ENCODE measurements around the gene SH2D2A. TPM values are rescaled to one million over a fixed set of nuclear protein-coding genes. Genes with fewer than 3 reads are reported as not detected.

SH2D2A gene
- total and polyA plus RNA-seq, 9 of the 15 experiments (the other 6 are each of a cell fraction or from before 2014, with no cell fraction given): 0.89 to 33.6 (median 6.9) TPM

DNA sequence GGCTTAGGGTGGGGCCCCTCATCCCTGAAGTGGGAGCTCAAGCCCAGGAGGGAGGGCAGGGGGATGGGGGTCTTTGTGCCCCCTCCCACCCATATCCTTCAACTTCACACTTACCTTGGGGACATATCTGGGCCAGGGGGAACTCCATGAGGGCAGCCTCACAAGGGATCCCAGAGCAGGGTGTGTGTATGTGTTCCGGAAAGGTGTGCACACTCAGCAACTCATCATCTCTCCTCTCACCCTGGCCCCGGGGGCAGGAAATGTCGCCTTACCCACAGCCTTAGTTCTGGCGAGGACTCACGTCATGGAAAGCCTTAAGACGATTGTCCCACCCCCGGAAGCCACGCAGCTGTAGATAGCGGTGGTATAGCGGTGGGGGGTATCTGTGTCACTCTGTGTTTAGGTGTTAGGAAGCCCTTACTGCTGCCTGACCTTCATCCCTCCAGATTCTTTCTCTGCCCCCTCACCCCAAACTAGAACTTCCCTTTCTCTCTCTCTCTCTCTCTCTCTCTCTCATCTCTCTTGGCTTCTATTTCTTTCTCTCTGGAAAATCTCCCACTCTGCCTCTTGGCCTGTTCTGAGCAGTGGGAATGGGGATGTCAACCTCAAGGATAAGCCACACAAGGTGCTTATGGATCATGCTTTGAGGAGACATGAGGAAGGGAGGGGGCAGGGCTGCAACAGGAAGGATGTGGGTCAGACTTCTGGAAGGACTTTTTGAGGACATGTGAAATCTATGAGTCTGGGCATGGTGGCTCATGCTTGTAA, at the start of gene SH2D2A (continued):
- TF ChIP-seq, protein P1, sequence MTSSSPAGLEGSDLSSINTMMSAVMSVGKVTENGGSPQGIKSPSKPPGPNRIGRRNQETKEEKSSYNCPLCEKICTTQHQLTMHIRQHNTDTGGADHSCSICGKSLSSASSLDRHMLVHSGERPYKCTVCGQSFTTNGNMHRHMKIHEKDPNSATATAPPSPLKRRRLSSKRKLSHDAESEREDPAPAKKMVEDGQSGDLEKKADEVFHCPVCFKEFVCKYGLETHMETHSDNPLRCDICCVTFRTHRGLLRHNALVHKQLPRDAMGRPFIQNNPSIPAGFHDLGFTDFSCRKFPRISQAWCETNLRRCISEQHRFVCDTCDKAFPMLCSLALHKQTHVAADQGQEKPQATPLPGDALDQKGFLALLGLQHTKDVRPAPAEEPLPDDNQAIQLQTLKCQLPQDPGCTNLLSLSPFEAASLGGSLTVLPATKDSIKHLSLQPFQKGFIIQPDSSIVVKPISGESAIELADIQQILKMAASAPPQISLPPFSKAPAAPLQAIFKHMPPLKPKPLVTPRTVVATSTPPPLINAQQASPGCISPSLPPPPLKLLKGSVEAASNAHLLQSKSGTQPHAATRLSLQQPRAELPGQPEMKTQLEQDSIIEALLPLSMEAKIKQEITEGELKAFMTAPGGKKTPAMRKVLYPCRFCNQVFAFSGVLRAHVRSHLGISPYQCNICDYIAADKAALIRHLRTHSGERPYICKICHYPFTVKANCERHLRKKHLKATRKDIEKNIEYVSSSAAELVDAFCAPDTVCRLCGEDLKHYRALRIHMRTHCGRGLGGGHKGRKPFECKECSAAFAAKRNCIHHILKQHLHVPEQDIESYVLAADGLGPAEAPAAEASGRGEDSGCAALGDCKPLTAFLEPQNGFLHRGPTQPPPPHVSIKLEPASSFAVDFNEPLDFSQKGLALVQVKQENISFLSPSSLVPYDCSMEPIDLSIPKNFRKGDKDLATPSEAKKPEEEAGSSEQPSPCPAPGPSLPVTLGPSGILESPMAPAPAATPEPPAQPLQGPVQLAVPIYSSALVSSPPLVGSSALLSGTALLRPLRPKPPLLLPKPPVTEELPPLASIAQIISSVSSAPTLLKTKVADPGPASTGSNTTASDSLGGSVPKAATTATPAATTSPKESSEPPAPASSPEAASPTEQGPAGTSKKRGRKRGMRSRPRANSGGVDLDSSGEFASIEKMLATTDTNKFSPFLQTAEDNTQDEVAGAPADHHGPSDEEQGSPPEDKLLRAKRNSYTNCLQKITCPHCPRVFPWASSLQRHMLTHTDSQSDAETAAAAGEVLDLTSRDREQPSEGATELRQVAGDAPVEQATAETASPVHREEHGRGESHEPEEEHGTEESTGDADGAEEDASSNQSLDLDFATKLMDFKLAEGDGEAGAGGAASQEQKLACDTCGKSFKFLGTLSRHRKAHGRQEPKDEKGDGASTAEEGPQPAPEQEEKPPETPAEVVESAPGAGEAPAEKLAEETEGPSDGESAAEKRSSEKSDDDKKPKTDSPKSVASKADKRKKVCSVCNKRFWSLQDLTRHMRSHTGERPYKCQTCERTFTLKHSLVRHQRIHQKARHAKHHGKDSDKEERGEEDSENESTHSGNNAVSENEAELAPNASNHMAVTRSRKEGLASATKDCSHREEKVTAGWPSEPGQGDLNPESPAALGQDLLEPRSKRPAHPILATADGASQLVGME (CRISPR knock-in tag; IDR thresholded peaks at IDR 0.05): 0 out of 2 replicates have a peak, but pooled peaks have one; percentile 31
- TF ChIP-seq POLR2AphosphoS5 (IDR thresholded peaks at IDR 0.05; ENCODE audit: control insufficient read depth, insufficient read depth, low read depth, low read length) (peak; percentile 34; the same call in 1 of the 2 replicates), ESRRA (IDR thresholded peaks at IDR 0.05; ENCODE audit: borderline replicate concordance, low read depth) (0 out of 2 replicates have a peak, but pooled peaks have one; percentile 49), POLR2G (IDR thresholded peaks at IDR 0.05; ENCODE audit: low read depth, low read length) (peak; percentile 29; the same call in 1 of the 2 replicates), CBFA2T2 (conservative IDR thresholded peaks at IDR 0.05) (0 out of 2 replicates have a peak, but pooled peaks have one; percentile 3), TAF9B (IDR thresholded peaks at IDR 0.05; ENCODE audit: partially characterized antibody) (peak; percentile 34), ZNF347 (CRISPR knock-in tag; IDR thresholded peaks at IDR 0.05; ENCODE audit: low read depth) (no peak), DMBX1 (CRISPR knock-in tag; IDR thresholded peaks at IDR 0.05; ENCODE audit: borderline replicate concordance) (peak; percentile 31; the same call in 1 of the 2 replicates), MAFG (tag; conservative IDR thresholded peaks at IDR 0.05) (peak; percentile 56; the same call in 1 of the 2 replicates), BACH1 (tag; IDR thresholded peaks at IDR 0.05) (0 out of 2 replicates have a peak, but pooled peaks have one; percentile 36)
- TF ChIP-seq, protein P2, sequence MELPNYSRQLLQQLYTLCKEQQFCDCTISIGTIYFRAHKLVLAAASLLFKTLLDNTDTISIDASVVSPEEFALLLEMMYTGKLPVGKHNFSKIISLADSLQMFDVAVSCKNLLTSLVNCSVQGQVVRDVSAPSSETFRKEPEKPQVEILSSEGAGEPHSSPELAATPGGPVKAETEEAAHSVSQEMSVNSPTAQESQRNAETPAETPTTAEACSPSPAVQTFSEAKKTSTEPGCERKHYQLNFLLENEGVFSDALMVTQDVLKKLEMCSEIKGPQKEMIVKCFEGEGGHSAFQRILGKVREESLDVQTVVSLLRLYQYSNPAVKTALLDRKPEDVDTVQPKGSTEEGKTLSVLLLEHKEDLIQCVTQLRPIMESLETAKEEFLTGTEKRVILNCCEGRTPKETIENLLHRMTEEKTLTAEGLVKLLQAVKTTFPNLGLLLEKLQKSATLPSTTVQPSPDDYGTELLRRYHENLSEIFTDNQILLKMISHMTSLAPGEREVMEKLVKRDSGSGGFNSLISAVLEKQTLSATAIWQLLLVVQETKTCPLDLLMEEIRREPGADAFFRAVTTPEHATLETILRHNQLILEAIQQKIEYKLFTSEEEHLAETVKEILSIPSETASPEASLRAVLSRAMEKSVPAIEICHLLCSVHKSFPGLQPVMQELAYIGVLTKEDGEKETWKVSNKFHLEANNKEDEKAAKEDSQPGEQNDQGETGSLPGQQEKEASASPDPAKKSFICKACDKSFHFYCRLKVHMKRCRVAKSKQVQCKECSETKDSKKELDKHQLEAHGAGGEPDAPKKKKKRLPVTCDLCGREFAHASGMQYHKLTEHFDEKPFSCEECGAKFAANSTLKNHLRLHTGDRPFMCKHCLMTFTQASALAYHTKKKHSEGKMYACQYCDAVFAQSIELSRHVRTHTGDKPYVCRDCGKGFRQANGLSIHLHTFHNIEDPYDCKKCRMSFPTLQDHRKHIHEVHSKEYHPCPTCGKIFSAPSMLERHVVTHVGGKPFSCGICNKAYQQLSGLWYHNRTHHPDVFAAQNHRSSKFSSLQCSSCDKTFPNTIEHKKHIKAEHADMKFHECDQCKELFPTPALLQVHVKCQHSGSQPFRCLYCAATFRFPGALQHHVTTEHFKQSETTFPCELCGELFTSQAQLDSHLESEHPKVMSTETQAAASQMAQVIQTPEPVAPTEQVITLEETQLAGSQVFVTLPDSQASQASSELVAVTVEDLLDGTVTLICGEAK (IDR thresholded peaks at IDR 0.05): peak; percentile 68
- TF ChIP-seq, protein P2 (CRISPR knock-in tag; IDR thresholded peaks at IDR 0.05): no peak

Measured in K562 (cell line).